Mesenchymal stem cell (in vitro differentiated cells and primary cell): ENCODE data around the gene CHRND.
A peak's percentile ranks its signal among the peaks of the same experiment; 100 is the strongest.

Experiments used
- DNase-seq: peaks from one replicate; pipeline ENCODE4 v3.0.0-alpha.2; 2013
- H2AFZ ChIP-seq: one replicate; pipeline ENCODE4 v1.6.1; 2013; ENCODE audit warnings: low read depth, mild to moderate bottlenecking, control low read depth, inconsistent platforms, low read length, moderate library complexity
- H2AK5ac ChIP-seq: 2 replicates; pipeline ENCODE4 v1.6.1; 2013; ENCODE audit warnings: low read length, moderate library complexity, mild to moderate bottlenecking, inconsistent platforms; ENCODE audit not compliant: severe bottlenecking
- H2BK120ac ChIP-seq: one replicate; pipeline ENCODE4 v1.6.1; 2013; ENCODE audit warnings: low read depth, mild to moderate bottlenecking, inconsistent platforms, low read length, moderate library complexity
- H2BK12ac ChIP-seq, 2 experiments: one replicate each; pipeline ENCODE4 v1.6.1; 2013; ENCODE audit warnings: inconsistent platforms in 2 of 2, low read length in 2 of 2, mild to moderate bottlenecking in 2 of 2, moderate library complexity in 2 of 2, control low read depth in 1 of 2
- H2BK15ac ChIP-seq: one replicate; pipeline ENCODE4 v1.6.1; 2013; ENCODE audit warnings: mild to moderate bottlenecking, low read depth, inconsistent platforms; ENCODE audit not compliant: poor library complexity, severe bottlenecking
- H2BK5ac ChIP-seq: 2 replicates; pipeline ENCODE4 v1.6.1; 2013; ENCODE audit warnings: low read depth, mild to moderate bottlenecking, low read length, control low read depth, inconsistent platforms; ENCODE audit not compliant: poor library complexity, severe bottlenecking
- H3K14ac ChIP-seq, 2 experiments: one replicate each; pipeline ENCODE4 v1.6.1; 2013; ENCODE audit warnings: inconsistent platforms in 2 of 2, low read length in 2 of 2, control low read depth in 1 of 2, mild to moderate bottlenecking in 1 of 2, moderate library complexity in 1 of 2
- H3K18ac ChIP-seq, 2 experiments: one replicate each; pipeline ENCODE4 v1.6.1; 2013; ENCODE audit warnings: inconsistent platforms in 2 of 2, low read length in 2 of 2, control low read depth in 1 of 2, low read depth in 1 of 2, mild to moderate bottlenecking in 1 of 2
- H3K23ac ChIP-seq, 2 experiments: one replicate each; pipeline ENCODE4 v1.6.1; 2013; ENCODE audit warnings: inconsistent platforms in 2 of 2, low read length in 2 of 2, mild to moderate bottlenecking in 2 of 2, moderate library complexity in 2 of 2, control low read depth in 1 of 2
- H3K27ac ChIP-seq: 2 replicates; pipeline ENCODE4 v1.5.1; 2013; ENCODE audit warnings: mild to moderate bottlenecking, moderate library complexity, low read length, control low read depth, inconsistent platforms; ENCODE audit not compliant: poor library complexity, severe bottlenecking
- H3K27me3 ChIP-seq, 2 experiments: 2 replicates each; pipeline versions ENCODE4 v1.6.1 to v1.7.0; 2013; ENCODE audit warnings: low read length in 2 of 2, mild to moderate bottlenecking in 2 of 2, moderate library complexity in 2 of 2, control low read depth in 1 of 2, inconsistent platforms in 1 of 2; ENCODE audit not compliant: control insufficient read depth in 1 of 2, insufficient read depth in 1 of 2
- H3K36me3 ChIP-seq, 2 experiments: 2 replicates each; pipeline versions ENCODE4 v1.6.1 to v1.7.0; 2013; ENCODE audit warnings: low read length in 2 of 2, control low read depth in 1 of 2, inconsistent platforms in 1 of 2, low read depth in 1 of 2, mild to moderate bottlenecking in 1 of 2; ENCODE audit not compliant: insufficient read depth in 2 of 2, control insufficient read depth in 1 of 2
- H3K4ac ChIP-seq, 2 experiments: one replicate each; pipeline ENCODE4 v1.6.1; 2013; ENCODE audit warnings: inconsistent platforms in 2 of 2, low read length in 2 of 2, mild to moderate bottlenecking in 2 of 2, moderate library complexity in 2 of 2, control low read depth in 1 of 2, low read depth in 1 of 2
- H3K4me1 ChIP-seq: 2 replicates; pipeline ENCODE4 v1.6.1; 2013; ENCODE audit warnings: low read depth, low read length, control low read depth; ENCODE audit not compliant: control insufficient read depth, insufficient read depth
- H3K4me2 ChIP-seq: 2 replicates; pipeline ENCODE4 v1.6.1; 2013; ENCODE audit warnings: low read length, mild to moderate bottlenecking, inconsistent platforms; ENCODE audit not compliant: poor library complexity, severe bottlenecking
- H3K4me3 ChIP-seq, 2 experiments: 2 replicates each; pipeline versions ENCODE4 v1.5.1 to v1.7.0; 2013; ENCODE audit warnings: low read length in 2 of 2, mild to moderate bottlenecking in 2 of 2, control low read depth in 1 of 2, low read depth in 1 of 2; ENCODE audit not compliant: insufficient read depth in 1 of 2
- H3K79me1 ChIP-seq: replicated peaks from 2 replicates; pipeline ENCODE4 v1.6.1; 2013; ENCODE audit warnings: mild to moderate bottlenecking, control low read depth, low read length, inconsistent platforms; ENCODE audit not compliant: poor library complexity, severe bottlenecking
- H3K9ac ChIP-seq: 2 replicates; pipeline ENCODE4 v1.7.0; 2013; ENCODE audit warnings: mild to moderate bottlenecking, low read length, moderate library complexity
- H3K9me3 ChIP-seq: 2 replicates; pipeline ENCODE4 v1.7.0; 2013; ENCODE audit warnings: mild to moderate bottlenecking, low read length; ENCODE audit not compliant: control insufficient read depth
- H4K8ac ChIP-seq: one replicate; pipeline ENCODE4 v1.6.1; 2013; ENCODE audit warnings: inconsistent platforms, mild to moderate bottlenecking, low read length, moderate library complexity
- H4K91ac ChIP-seq: one replicate; pipeline ENCODE4 v1.6.1; 2013; ENCODE audit warnings: mild to moderate bottlenecking, low read length, inconsistent platforms
- WGBS: methylation state at CpG from one replicate; pipeline ENCODE4 v1.1.7; 2013; ENCODE audit warnings: mixed read lengths; 5-methylcytosine and 5-hydroxymethylcytosine counted together

Gene CHRND

GRCh38 chr2:232479341-232480200, 46.4 kb upstream of the CHRND start:
- Histone ChIP-seq H2BK15ac (no peak overlapping the region), H3K18ac (no peak overlapping the region), H3K27ac (no peak overlapping the region), H4K8ac (no peak overlapping the region), H2BK120ac (no peak overlapping the region), H2AFZ (no peak overlapping the region), H4K91ac (no peak overlapping the region), H3K27me3 (peaks cover 77 to 82% of the 10 kb centered on the region in 2 experiments), H2BK12ac (no peak overlapping the region), H2AK5ac (no peak overlapping the region), H3K4me2 (no peak overlapping the region), H3K9me3 (no peaks in the 10 kb centered on the region), H3K79me1 (no peaks in the 10 kb centered on the region), H3K14ac (peak overlapping the region in 1 of 2 experiments; percentile 42), H3K23ac (no peak overlapping the region), H3K4ac (no peak overlapping the region), H3K9ac (no peak overlapping the region), H3K4me3 (no peak overlapping the region), H3K4me1 (no peaks in the 10 kb centered on the region), H2BK5ac (no peak overlapping the region), H3K36me3 (no peaks in the 10 kb centered on the region)
- no peak for DNase-seq
- 76% methylated on average over 18 of the region's 21 CpGs for WGBS

GRCh38 chr2:232480201-232481190, 45.5 kb upstream of the CHRND start:
- Histone ChIP-seq H3K4me3 (no peak overlapping the region), H3K4me1 (no peaks in the 10 kb centered on the region), H2AK5ac (no peak overlapping the region), H3K14ac (no peak overlapping the region), H2AFZ (no peak overlapping the region), H3K79me1 (no peaks in the 10 kb centered on the region), H3K9me3 (no peaks in the 10 kb centered on the region), H2BK12ac (no peak overlapping the region), H3K23ac (no peak overlapping the region), H3K9ac (no peak overlapping the region), H2BK120ac (no peak overlapping the region), H3K27ac (no peak overlapping the region), H2BK15ac (no peak overlapping the region), H2BK5ac (no peak overlapping the region), H4K8ac (no peak overlapping the region), H4K91ac (peak overlapping the region; percentile 31), H3K18ac (no peak overlapping the region), H3K4ac (no peak overlapping the region), H3K4me2 (no peak overlapping the region), H3K27me3 (peaks cover 77 to 82% of the 10 kb centered on the region in 2 experiments), H3K36me3 (no peaks in the 10 kb centered on the region)
- 80% methylated on average over 23 of the region's 26 CpGs for WGBS
- no peak for DNase-seq

- Histone ChIP-seq H3K9me3 (no peaks in the 10 kb centered on the region), H3K27ac (no peak overlapping the region), H3K23ac (no peak overlapping the region), H3K79me1 (no peaks in the 10 kb centered on the region), H3K9ac (no peak overlapping the region), H4K91ac (no peak overlapping the region), H3K4me1 (peaks cover 5% of the 10 kb centered on the region), H3K18ac (no peak overlapping the region), H3K4ac (no peak overlapping the region), H2AFZ (no peak overlapping the region), H2BK120ac (no peak overlapping the region), H2BK5ac (no peak overlapping the region), H3K14ac (no peak overlapping the region), H3K4me2 (no peak overlapping the region), H2BK15ac (no peak overlapping the region), H3K4me3 (no peak overlapping the region), H2BK12ac (no peak overlapping the region), H3K27me3 (peaks cover 72 to 82% of the 10 kb centered on the region in 2 experiments), H4K8ac (no peak overlapping the region), H3K36me3 (no peaks in the 10 kb centered on the region), H2AK5ac (no peak overlapping the region)
- 86% methylated on average over 29 of the region's 29 CpGs for WGBS
- no peak for DNase-seq
These were observed 44.4 kb upstream of the CHRND start for GRCh38 chr2:232481322-232482140.
